Esophagus muscularis mucosa (tissue), 4 donors: ENCODE data around the gene GDAP2. TPM values are rescaled to one million over a fixed set of nuclear protein-coding genes. Genes with fewer than 3 reads are reported as not detected.
"Not testable (repeated sequence)": the region's sequence is repeated elsewhere in the genome, so short reads cannot be mapped to it uniquely, and the experiment has no call there.

Source experiments
- DNase-seq: peaks from one replicate; pipeline ENCODE4 v3.0.0-alpha.2; 2017; ENCODE audit errors: extremely low spot score
- H3K27ac ChIP-seq, 4 donors: fragments of 200-600 bp; sonication (generic); replicated peaks in 1 of 4; 1 replicate in 3 of 4; 2 replicates in 1 of 4; pipeline ENCODE4 v1.5.1; 2016 to 2019; ENCODE audit warnings: mild to moderate bottlenecking in 1 of 4
- H3K27me3 ChIP-seq, 4 donors: fragments of 200-600 bp; sonication (generic); one replicate each; pipeline versions ENCODE4 v1.5.1 to v1.6.0; 2016 to 2019
- H3K36me3 ChIP-seq, 4 donors: fragments of 200-600 bp; sonication (generic); one replicate each; pipeline ENCODE4 v1.5.1; 2016 to 2019
- H3K4me1 ChIP-seq, 4 donors: fragments of 200-600 bp; sonication (generic); one replicate each; pipeline ENCODE4 v1.5.1; 2016 to 2019
- H3K4me3 ChIP-seq, 4 donors: fragments of 200-600 bp; sonication (generic); 1 replicate in 2 of 4; 2 replicates in 2 of 4; pipeline ENCODE4 v1.5.1; 2016 to 2019; ENCODE audit warnings: mild to moderate bottlenecking in 4 of 4, moderate library complexity in 1 of 4
- H3K9me3 ChIP-seq, 4 donors: fragments of 200-600 bp; sonication (generic); 1 replicate in 3 of 4; 2 replicates in 1 of 4; pipeline ENCODE4 v1.5.1; 2016 to 2019
- CTCF ChIP-seq, 3 experiments: fragments of 200-600 bp in 2 of 3; fragments of 450-650 bp in 1 of 3; sonication (generic) in 2 of 3; IDR thresholded peaks; one replicate each; pipeline ENCODE4 v1.5.1; 2017 to 2019; ENCODE audit warnings: antibody characterized with exemption in 3 of 3, mild to moderate bottlenecking in 2 of 3, moderate library complexity in 1 of 3
- EP300 ChIP-seq: sonication (generic); formaldehyde crosslinking; IDR thresholded peaks from one replicate; pipeline ENCODE4 v1.6.1; 2017; ENCODE audit warnings: antibody characterized with exemption
- POLR2A ChIP-seq: fragments of 450-650 bp; IDR thresholded peaks from one replicate; pipeline ENCODE4 v1.6.1; 2017; ENCODE audit warnings: antibody characterized with exemption, moderate library complexity, mild to moderate bottlenecking, low read depth
- POLR2AphosphoS5 ChIP-seq, 2 donors: sonication (generic); formaldehyde crosslinking; IDR thresholded peaks; one replicate each; pipeline ENCODE4 v1.6.1; 2017; ENCODE audit warnings: antibody characterized with exemption in 2 of 2
- WGBS: methylation state at CpG from one replicate; pipeline ENCODE4 v1.1.5; 2018; 5-methylcytosine and 5-hydroxymethylcytosine counted together
- intact Hi-C: fragments of 100-400 bp; cut with DNase I; formaldehyde crosslinking; loops from one replicate; pipeline ENCODE4 v1.15.1; 2023
- total RNA-seq, 4 donors: library from RNA; depleted of rRNA; stranded (reverse); fragments of >200 nt; gene quantifications; one replicate each; pipeline versions ENCODE4 v1.1.0 to v1.2.1, GENCODE V29; 2016

Gene GDAP2
- total RNA-seq, 4 donors from 2014 or later = 25.3 to 30.0 (median 26.8) TPM

GRCh38 chr1:117852853-117853553 lies 76.4 kb downstream of the GDAP2 start:
- no peaks in the 10 kb centered on the region for H3K4me1 ChIP-seq
- intact Hi-C loops = no loop called here
- 77% methylated on average over 1 of the region's 1 CpG for WGBS
- H3K36me3 ChIP-seq = peaks cover 0 to 9% (median 0%) of the 10 kb centered on the region in 4 donors
- no peak for DNase-seq
- H3K27ac ChIP-seq = no peak overlapping the region
- H3K4me3 ChIP-seq = no peak overlapping the region
- TF ChIP-seq EP300 = no peak
- TF ChIP-seq POLR2A = no peak
- TF ChIP-seq POLR2AphosphoS5 (IDR thresholded peaks at IDR 0.05) = no peak
- TF ChIP-seq CTCF (IDR thresholded peaks at IDR 0.05) = no peak
- no peaks in the 10 kb centered on the region for H3K27me3 ChIP-seq
- no peaks in the 10 kb centered on the region for H3K9me3 ChIP-seq

GRCh38 chr1:117851687-117852086 lies 77.7 kb downstream of the GDAP2 start:
- Histone ChIP-seq H3K36me3 (peaks cover 0 to 9% (median 0%) of the 10 kb centered on the region in 4 donors), H3K4me1 (no peaks in the 10 kb centered on the region), H3K27me3 (no peaks in the 10 kb centered on the region), H3K9me3 (no peaks in the 10 kb centered on the region), H3K4me3 (no peak overlapping the region), H3K27ac (no peak overlapping the region)
- intact Hi-C loops = no loop called here
- 87% methylated on average over 2 of the region's 2 CpGs for WGBS
- TF ChIP-seq POLR2A (no peak), CTCF (IDR thresholded peaks at IDR 0.05) (no peak), EP300 (no peak), POLR2AphosphoS5 (IDR thresholded peaks at IDR 0.05) (no peak)
- DNase-seq = no peak

GRCh38 chr1:117846674-117847425 lies 82.6 kb downstream of the GDAP2 start:
- H3K27me3 ChIP-seq = no peaks in the 10 kb centered on the region
- no peak for TF ChIP-seq CTCF (IDR thresholded peaks at IDR 0.05)
- intact Hi-C loops = no loop called here
- no peak overlapping the region for H3K27ac ChIP-seq
- H3K36me3 ChIP-seq = peaks cover 0 to 17% (median 0%) of the 10 kb centered on the region in 4 donors
- no peak overlapping the region for H3K4me3 ChIP-seq
- DNase-seq = no peak
- H3K9me3 ChIP-seq = no peaks in the 10 kb centered on the region
- 78% methylated on average over 7 of the region's 7 CpGs for whole genome bisulfite sequencing
- no peaks in the 10 kb centered on the region for H3K4me1 ChIP-seq

GRCh38 chr1:117844478-117844877 lies 84.9 kb downstream of the GDAP2 start:
- DNase-seq, H3K4me1 ChIP-seq, H3K27me3 ChIP-seq, intact Hi-C loops, H3K4me3 ChIP-seq, H3K27ac ChIP-seq, H3K9me3 ChIP-seq: not testable (repeated sequence)
- H3K36me3 ChIP-seq = peaks cover 0 to 14% (median 0%) of the 10 kb centered on the region in 4 donors

GRCh38 chr1:117843791-117844190 lies 85.6 kb downstream of the GDAP2 start:
- intact Hi-C loops = no loop called here
- 68% methylated on average over 1 of the region's 1 CpG for WGBS
- DNase-seq = no peak
- Histone ChIP-seq H3K27ac (no peak overlapping the region), H3K9me3 (no peaks in the 10 kb centered on the region), H3K36me3 (peaks cover 0 to 14% (median 0%) of the 10 kb centered on the region in 4 donors), H3K4me1 (no peaks in the 10 kb centered on the region), H3K4me3 (no peak overlapping the region), H3K27me3 (no peaks in the 10 kb centered on the region)
- TF ChIP-seq EP300 (no peak), POLR2AphosphoS5 (IDR thresholded peaks at IDR 0.05) (no peak)
